Hindlimb muscle (tissue), 1 donor: ENCODE measurements around the gene WDR20. TPM values are rescaled to one million over a fixed set of nuclear protein-coding genes. Genes with fewer than 3 reads are reported as not detected.
A peak's percentile ranks its signal among the peaks of the same experiment; 100 is the strongest.
"Not testable (repeated sequence)": the region's sequence is repeated elsewhere in the genome, so short reads cannot be mapped to it uniquely, and the experiment has no call there.

Experiments
- DNase-seq: peaks from one replicate; pipeline ENCODE4 v3.0.0-alpha.2; 2013
- polyA plus RNA-seq: library from polyadenylated mRNA; unstranded; fragments of 120-200 nt; gene quantifications from one replicate; pipeline ENCODE4 v1.2.1, GENCODE V29; 2013; ENCODE audit not compliant: insufficient read length

The WDR20 gene
- polyA plus RNA-seq, 1 donor: 26.3 TPM

DNA sequence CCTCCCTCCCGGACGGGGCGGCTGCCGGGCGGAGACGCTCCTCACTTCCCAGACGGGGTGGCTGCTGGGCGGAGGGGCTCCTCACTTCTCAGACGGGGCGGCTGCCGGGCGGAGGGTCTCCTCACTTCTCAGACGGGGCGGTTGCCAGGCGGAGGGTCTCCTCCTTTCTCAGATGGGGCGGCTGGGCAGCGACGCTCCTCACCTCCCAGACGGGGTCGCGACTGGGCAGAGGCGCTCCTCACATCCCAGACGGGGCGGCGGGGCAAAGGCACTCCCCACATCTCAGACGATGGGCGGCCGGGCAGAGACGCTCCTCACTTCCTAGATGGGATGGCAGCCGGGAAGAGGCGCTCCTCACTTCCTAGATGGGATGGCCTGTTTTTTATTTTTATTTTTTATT lies 33.0 kb downstream of the WDR20 start:
- not testable (repeated sequence) for DNase-seq

DNA sequence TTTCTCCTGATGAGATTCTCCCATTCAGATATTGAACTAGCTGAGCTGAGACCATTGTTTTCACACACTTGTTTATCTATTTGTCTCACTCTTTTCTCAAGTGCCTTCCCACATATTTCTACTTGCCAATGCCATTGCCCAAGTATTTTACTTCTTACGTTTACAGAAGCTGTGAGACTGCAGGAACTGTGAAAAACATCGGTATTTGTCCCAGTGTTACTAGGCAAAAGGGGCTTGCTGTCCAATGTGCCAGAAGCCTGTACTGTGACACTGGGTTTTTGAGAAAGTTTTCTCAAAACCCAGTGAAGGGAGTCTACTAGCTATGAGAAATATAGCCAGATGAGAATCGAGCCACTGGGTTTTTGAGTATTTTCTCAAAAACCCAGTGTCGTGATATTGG lies 37.5 kb downstream of the WDR20 start:
- no peak for DNase-seq

DNA sequence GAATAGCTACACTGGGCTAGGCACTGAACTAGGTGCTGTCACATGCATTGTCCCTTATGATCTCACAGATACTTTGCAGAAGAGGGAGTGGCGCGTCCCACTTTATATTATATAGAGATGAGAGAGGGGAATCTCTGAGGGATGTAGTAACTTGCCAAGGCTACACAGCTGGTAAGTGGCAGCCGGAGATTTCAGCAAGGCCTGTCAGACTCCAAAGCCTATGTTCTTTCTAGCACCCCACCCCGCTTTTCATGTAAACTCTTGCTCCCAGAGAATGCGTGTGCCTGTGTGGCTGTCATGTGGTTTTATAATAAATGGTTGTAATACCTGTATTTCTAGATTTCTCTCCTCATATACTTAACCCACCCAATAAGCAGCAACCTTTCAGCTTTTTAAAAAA lies 39.1 kb downstream of the WDR20 start:
- DNase-seq: no peak

DNA sequence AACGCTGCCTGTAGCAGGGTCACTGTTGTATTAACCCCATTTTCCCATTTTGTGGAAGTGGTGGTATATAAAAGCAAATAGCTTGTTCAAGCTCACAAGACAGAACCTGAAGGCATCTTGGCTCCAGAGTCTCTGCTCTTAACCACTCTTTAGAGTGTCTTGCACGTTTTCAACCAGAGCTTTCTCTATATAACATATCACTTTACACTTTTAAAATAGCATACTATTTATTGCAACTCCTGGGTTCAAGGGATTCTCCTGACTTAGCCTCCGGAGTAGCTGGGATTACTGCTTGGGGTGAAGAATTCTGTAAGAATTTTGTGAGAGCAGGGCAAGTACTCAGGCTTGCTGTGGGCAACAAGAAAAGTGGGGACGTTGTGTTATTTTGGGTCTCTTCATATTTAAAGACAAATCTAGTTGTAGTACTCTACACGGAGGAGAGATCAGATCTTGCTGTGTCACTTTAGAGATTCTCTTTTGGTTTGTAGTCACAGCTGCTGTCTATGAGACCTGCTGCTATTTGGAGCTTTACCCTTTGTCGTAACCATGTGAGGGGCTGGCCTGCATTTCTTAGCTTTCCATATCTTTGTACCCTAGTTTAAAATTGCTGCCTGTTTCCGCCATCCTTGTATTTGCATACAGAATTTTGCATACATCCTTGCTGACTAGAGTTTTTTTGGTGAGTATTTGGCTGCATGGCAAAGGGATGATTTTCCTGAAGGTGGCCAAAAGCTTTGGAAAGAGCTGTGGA lies 40.7 kb downstream of the WDR20 start:
- no peak for DNase-seq

DNA sequence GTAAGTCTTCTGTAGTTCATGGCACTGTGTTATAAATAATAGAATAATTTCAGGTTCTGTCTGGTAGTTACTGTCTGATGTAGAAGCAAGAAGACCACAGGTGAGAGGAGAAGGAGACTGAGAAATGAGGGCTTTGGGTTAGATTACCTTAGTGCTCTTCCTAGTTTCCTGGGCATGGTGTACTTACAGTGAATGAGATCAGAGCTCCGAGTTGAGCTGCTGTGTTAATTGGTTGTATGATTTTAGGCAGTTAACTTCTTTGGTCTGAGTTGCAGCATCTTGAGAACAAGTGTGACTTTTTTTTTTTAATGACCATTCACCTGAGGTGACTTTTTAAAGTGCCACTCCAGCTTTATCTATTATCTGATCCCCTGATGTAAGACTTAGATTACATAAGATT lies 41.5 kb downstream of the WDR20 start:
- DNase-seq: no peak

DNA sequence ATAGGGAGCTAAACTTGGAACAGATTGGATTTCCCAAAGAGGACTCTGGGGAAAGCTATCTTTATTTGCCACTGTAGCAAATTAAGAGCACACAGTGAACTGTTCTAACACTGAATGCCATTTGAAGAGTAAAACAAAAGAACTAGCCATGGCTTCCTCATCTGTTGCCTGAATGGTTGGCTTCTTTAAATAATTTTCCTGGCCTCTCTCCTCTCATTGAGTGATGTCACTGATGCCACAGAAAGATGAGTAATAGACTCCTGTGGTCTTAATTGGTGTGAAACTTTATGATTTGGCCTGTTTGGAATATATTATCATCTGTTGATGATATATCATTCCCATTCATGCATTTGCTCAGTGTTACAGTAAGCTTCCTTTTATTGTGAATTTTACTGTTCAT lies 42.5 kb downstream of the WDR20 start:
- no peak for DNase-seq

DNA sequence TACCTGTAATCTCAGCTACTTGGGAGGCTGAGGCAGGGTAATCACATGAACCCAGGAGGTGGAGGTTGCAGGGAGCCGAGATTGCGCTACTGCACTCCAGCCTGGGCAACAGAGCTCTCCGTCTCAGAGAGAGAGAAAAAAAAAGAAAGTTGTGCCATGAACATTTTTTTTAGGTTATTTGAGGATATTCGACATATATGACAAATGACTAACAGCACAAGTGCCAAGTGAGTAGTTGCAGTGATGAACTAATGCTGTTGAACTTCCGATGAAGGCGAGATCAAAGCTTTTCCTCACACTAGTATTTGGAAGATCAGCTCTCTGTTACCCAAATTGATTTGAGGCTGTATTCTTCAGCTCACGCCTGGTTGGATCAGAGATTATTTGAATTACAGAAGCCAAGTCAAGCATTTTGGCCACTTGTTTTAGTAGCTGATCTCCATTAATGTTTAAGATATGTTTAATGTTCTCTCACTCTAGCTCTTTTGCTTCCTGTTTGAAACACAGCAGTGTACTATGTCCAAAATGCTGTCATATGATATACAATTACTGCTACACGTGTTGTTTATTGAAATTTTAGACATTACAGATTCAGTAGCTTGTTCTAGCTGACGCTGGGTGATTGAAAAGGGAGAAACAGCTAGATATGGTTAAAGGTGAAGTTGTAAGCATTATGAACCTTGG lies 43.4 kb downstream of the WDR20 start:
- no peak for DNase-seq

GRCh38 chr14:102183886-102184285 lies 44.2 kb downstream of the WDR20 start:
- no peak for DNase-seq

GRCh38 chr14:102184316-102185035 lies 44.8 kb downstream of the WDR20 start:
- no peak for DNase-seq

DNA sequence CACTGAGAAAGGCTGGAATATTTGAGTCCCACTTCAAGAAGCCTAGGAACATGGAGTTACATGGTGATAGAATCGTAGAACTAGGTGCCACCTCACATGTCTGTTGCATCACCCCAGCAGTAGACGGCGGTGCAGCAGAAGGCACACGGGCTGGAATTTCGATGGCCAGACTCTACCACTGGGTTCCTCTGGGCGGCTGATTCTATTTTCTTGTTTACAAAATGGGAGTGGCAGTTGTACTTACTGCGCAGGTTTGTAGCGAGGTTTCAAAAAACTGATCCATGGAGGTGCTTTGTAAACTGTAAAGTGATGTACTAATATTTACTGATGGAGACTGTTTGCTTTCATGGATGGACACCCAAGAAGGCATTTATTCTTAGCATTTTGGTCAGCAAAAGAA lies 45.7 kb downstream of the WDR20 start:
- no peak for DNase-seq

- DNase-seq: no peak
Measured at GRCh38 chr14:102187044-102187443, 47.3 kb downstream of the WDR20 start.

DNA sequence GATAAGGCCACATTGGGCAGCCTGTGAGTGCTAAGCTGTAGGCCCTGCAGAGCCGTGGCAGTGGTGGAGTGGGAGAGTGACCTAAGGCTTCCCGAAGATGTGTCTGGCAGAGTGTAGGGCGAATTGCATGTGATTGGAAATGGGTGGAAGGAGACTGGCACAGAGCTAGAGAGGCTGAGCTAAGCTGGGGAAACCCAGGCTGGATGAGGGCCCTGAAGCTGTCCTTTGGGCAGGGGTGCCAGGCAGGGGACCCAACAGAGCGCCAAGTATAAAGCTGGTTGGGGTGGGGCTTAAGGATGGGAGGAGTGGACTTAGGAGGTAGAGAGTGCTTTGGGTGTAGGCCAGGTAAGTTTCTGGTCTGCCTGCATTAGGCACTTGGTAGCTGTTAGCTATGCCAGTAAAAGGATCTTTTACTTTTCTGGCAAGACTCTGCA lies 47.9 kb downstream of the WDR20 start:
- no peak for DNase-seq

DNA sequence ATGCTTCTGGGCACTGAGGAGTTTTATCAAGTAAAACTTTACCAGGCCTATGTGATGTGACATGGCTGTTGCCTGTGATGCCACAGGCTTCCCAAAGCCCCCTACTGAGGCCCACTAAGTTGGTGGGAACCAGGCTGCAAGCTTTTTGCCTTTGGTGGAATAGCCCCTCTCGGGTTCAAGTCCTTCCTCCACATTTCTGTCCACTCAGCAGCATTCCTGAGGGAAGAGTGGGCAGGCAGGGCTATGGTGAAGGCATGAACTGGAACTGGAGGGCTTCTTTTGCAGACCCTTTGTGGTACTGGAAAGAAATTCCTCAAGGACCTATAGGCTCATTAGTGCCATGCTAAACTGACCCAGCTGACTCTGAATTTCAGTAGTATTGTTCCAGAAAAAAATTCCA lies 48.5 kb downstream of the WDR20 start:
- DNase-seq: no peak

- no peak for DNase-seq
Measured at GRCh38 chr14:102189874-102190273, 50.2 kb downstream of the WDR20 start.

DNA sequence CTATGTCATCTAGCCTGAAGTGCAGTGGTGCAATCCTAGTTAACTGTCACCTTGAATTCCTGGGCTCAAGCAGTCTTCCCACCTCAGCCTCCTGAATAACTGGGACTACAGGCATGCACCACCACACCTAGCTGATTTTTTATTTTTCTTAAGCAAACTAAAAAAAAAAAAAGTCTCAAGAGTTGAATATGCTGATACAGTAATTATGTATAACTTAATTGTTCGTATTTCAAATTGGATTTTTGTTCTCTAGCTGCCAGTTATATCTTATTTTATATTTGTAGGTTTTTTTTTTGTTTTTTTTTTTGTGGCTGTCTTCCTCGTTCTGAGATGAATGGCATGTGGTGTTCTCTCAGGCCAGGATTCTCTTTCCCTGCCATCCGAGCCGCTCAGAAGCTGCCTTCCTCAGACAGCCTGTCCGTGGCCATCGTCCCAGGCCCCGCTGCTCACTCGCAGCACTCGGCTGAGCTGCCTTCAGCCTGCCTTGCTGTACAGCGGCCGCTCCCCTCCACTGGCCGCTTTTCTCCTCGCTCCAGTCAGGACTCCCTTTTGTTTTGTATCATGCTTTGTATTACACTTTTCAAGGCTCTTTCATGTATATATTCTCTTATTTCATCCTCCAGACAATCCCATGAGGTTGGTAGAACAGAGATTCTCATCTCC lies 53.3 kb downstream of the WDR20 start:
- no peak for DNase-seq

DNA sequence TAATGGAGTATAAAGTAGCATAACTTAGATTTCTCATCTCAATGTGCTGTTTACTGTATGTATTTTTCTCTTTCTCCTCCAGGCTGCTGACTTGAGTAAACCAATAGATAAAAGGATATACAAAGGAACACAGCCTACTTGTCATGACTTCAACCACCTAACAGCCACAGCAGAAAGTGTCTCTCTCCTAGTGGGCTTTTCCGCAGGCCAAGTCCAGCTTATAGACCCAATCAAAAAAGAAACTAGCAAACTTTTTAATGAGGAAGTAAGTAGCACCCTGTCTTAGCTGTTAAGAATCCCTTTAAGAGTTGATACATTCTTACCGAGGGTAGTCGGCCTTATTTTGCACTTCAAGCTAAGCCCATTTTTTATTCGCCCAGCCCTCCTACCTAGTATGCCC lies 55.2 kb downstream of the WDR20 start:
- DNase-seq: no peak

- DNase-seq: peak; percentile 56
Measured at GRCh38 chr14:102195446-102195845, 55.7 kb downstream of the WDR20 start.

DNA sequence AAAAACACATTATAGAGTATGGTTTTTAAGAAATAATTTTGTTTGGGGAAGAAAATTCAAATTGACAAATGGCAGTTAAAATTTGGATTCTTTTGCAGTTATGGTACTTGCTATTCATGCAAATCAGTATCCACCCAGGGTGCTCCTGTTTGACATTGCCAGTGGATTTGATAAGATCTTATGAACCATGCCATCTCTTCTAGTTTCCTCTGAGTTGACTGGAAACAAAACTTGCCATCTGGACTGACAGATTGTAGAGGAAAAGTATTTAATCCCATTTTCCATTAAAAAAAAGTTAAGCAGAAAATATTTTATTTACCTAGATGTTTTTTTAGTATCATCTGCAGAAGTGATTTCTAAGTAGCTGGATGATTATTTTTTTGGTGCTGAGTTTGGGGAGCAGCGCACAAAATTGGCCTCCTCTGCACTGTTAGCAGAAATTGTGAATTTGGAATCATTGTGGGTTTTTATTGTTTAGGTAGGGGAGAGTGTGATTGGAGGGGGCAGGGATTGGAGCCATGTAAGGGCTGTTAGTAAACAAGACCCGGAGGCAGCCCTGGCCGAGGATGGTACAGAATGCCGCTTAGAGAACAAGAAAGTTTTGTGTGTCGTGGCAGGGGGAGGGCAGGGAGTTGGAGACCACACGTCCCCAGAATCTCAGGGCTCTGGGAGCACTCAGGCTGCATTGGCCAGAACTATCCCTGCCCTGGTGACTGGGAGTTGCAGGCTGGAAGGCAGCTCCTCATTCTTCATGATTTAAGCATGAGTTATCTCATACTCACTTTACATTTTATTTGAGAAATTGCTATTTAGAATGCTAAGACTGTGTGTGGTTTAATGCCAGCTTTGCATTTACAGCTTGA lies 56.6 kb downstream of the WDR20 start:
- no peak for DNase-seq

DNA sequence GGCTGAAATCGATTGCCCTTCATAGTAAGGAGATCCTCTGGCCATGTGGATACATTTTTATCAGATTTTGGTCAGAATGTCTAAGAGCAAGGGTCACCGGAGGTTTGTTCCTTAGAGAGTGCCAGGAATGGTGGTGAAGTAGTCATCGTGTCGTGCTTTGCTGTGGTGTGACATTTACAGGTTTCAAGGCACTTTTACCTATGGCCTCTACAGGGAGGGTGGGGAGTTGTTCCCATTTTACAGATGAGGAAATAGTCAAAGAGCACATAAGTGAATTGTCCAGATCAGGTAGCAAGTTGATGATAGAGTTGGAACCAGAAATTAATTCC lies 57.2 kb downstream of the WDR20 start:
- DNase-seq: no peak

DNA sequence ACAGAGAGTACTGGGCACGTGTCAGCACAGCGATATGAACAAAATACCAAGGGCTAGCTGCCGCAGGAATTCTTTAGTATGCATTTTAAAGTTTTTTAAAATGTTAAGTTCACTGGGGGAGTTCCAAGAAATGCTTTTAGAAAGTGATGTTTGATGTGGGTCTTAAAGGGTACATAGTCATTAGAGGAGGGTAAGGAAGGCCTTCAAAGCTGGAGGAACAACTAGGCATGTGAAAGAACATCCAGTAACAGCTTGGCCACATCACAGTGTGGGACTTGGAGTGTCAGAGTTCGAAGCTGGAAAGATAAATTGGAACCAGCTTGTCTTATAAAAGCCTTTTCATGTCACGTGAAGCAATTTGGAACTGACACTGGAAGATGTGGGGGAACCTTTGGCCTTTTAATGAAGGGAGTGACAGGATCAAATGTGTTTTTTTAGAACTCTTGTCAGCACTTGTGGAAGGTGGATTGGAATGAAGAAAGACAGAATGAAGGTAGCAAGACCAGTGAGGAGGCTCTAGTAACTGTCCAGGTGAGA lies 57.7 kb downstream of the WDR20 start:
- no peak for DNase-seq

DNA sequence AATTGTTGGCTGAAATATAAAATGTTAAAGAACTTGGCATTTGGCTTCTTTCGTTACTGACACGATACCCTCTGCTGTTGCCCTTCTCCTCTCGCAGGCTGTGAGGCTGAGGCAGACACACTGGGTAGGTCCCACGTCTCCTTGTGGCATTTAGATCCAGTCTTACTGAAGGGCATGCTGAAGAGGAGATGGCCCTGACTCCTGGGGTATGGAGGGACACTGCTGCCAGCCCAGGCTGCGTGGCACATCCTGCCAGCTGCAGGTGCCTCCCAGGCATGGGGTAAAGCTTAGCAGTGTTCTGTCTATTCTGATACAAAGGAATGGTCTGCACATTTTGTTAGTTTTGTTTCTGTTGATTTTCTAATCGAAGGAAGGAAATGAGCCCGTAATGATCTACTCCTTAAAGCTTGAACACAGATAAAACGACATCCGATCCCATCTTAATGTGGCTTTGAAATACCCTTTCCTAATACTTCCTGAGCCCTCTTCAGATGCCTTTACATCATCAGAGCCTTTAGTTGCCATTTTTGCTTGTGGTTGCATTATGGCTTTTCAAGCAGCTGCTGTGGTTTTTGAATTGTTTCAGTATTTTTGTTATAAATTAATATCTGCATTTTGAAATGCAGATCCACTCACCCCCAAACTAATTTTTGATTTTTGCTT lies 61.1 kb downstream of the WDR20 start:
- no peak for DNase-seq
